22Rv1 (cell line): ENCODE measurements around the gene BIN1.

ENCODE experiments used
- ZFX ChIP-seq: fragments of 450-650 bp; IDR thresholded peaks from 2 replicates; pipeline ENCODE4 v1.6.1; 2017; ENCODE audit warnings: antibody characterized with exemption, borderline replicate concordance
- TF ChIP-seq, protein P1 (sequence below): fragments of 450-650 bp; IDR thresholded peaks from 2 replicates; pipeline ENCODE4 v1.5.1; 2017; ENCODE audit warnings: mild to moderate bottlenecking

DNA sequence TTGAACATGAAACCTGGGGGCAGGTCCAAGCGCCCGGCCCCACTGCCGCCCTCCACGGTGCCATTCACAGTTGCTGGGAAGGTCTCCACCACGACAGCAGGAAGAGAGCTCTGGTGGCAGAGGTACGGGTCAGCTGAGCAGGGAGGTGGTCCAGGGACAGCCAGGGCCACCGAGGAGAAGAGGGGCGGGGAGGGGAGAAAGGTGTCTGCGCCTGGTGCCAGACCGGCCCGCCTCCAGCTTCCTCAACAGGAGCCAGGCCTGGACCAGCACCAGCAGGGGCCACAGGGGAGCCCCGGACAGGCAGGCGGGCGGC, 56.2 kb downstream of the BIN1 start:
- TF ChIP-seq, protein P1, sequence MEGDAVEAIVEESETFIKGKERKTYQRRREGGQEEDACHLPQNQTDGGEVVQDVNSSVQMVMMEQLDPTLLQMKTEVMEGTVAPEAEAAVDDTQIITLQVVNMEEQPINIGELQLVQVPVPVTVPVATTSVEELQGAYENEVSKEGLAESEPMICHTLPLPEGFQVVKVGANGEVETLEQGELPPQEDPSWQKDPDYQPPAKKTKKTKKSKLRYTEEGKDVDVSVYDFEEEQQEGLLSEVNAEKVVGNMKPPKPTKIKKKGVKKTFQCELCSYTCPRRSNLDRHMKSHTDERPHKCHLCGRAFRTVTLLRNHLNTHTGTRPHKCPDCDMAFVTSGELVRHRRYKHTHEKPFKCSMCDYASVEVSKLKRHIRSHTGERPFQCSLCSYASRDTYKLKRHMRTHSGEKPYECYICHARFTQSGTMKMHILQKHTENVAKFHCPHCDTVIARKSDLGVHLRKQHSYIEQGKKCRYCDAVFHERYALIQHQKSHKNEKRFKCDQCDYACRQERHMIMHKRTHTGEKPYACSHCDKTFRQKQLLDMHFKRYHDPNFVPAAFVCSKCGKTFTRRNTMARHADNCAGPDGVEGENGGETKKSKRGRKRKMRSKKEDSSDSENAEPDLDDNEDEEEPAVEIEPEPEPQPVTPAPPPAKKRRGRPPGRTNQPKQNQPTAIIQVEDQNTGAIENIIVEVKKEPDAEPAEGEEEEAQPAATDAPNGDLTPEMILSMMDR: no peak
- TF ChIP-seq ZFX: no peak
